ENCODE data around the gene MORF4L2.

GRCh38 chrX:103666202-103667107 lies 20.0 kb downstream of the MORF4L2 start:
- no peak for TF ChIP-seq CTCF (IDR thresholded peaks at IDR 0.05)
- TF ChIP-seq EZH2 (IDR thresholded peaks at IDR 0.05; ENCODE audit: borderline replicate concordance, insufficient read depth, low read depth, low read length, poor library complexity, severe bottlenecking), result no peak
